Raji (cell line): Measurements from ENCODE around the gene XPNPEP3.

ENCODE experiments used
- POLR2A ChIP-seq: IDR thresholded peaks from 2 replicates; pipeline ENCODE4 v1.6.1; 2011; ENCODE audit warnings: low read depth, low read length, control low read depth; ENCODE audit not compliant: insufficient read depth

XPNPEP3 gene

GRCh38 chr22:40958299-40958698 is 101.4 kb downstream of the XPNPEP3 start:
- no peak for TF ChIP-seq POLR2A

GRCh38 chr22:40960145-40960544 is 103.2 kb downstream of the XPNPEP3 start:
- TF ChIP-seq POLR2A, result no peak

GRCh38 chr22:40965936-40966725 is 109.2 kb downstream of the XPNPEP3 start:
- TF ChIP-seq POLR2A, result no peak

- no peak for TF ChIP-seq POLR2A
Measured at GRCh38 chr22:40966726-40967085, 109.8 kb downstream of the XPNPEP3 start.

GRCh38 chr22:40967111-40967760 is 110.3 kb downstream of the XPNPEP3 start:
- no peak for TF ChIP-seq POLR2A

- no peak for TF ChIP-seq POLR2A
Measured at GRCh38 chr22:40972587-40972986, 115.6 kb downstream of the XPNPEP3 start.

- TF ChIP-seq POLR2A, result no peak
Measured at GRCh38 chr22:40973144-40973543, 116.2 kb downstream of the XPNPEP3 start.

- no peak for TF ChIP-seq POLR2A
Measured at GRCh38 chr22:40975366-40975765, 118.4 kb downstream of the XPNPEP3 start.

GRCh38 chr22:40976866-40977700 is 120.1 kb downstream of the XPNPEP3 start:
- no peak for TF ChIP-seq POLR2A

- TF ChIP-seq POLR2A, result no peak
Measured at GRCh38 chr22:40979198-40979597, 122.2 kb downstream of the XPNPEP3 start.

GRCh38 chr22:40979871-40980270 is 122.9 kb downstream of the XPNPEP3 start:
- no peak for TF ChIP-seq POLR2A
